Caco-2 (cell line): ENCODE results near the gene ZDHHC14. TPM values are rescaled to one million over a fixed set of nuclear protein-coding genes. Genes with fewer than 3 reads are reported as not detected.

Experiments used
- BruUV-seq: library from RNA; stranded (reverse); fragments of 400-500 nt; replicated peaks from 2 replicates; lab custom pipeline; 2021; lab: Mats Ljungman, UMichigan
- CTCF ChIA-PET: fragments of 300-600 bp; sonication (Branson Sonifier 250); formaldehyde crosslinking; loops from one replicate; lab custom pipeline; 2022; ENCODE audit warnings: antibody characterized with exemption; lab: Charles Lee
- POLR2A ChIA-PET: fragments of 300-600 bp; sonication (Branson Sonifier 250); formaldehyde crosslinking; loops from one replicate; lab custom pipeline; 2022; ENCODE audit warnings: antibody characterized with exemption; lab: Charles Lee
- DNase-seq, 2 experiments: peaks; one replicate each; pipeline versions ENCODE4 v3.0.0 to v3.0.0-alpha.2; 2020 to 2022
- H3K27me3 ChIP-seq: replicated peaks from 2 replicates; pipeline ENCODE4 v1.6.0; 2011; ENCODE audit warnings: low read length; ENCODE audit not compliant: control insufficient read depth, insufficient read depth
- H3K36me3 ChIP-seq: 2 replicates; pipeline ENCODE4 v1.5.1; 2011; ENCODE audit warnings: low read length; ENCODE audit not compliant: control insufficient read depth, insufficient read depth
- H3K4me1 ChIP-seq: fragments of 250-450 bp; sonication (Bioruptor Pico); 2 replicates; pipeline ENCODE4 v1.5.1; 2020; ENCODE audit warnings: mild to moderate bottlenecking
- H3K4me3 ChIP-seq: 2 replicates; pipeline ENCODE4 v1.5.1; 2011; ENCODE audit warnings: low read depth, mild to moderate bottlenecking, control low read depth, low read length
- H3K9me3 ChIP-seq: fragments of 250-450 bp; sonication (Bioruptor Pico); 2 replicates; pipeline ENCODE4 v1.5.1; 2020; ENCODE audit warnings: mild to moderate bottlenecking, moderate library complexity
- H3K27ac Mint-ChIP-seq: one replicate; pipeline ENCODE4 v1.8.0; 2022; ENCODE audit warnings: mixed read lengths; ENCODE audit not compliant: unreplicated experiment
- H3K27me3 Mint-ChIP-seq: one replicate; pipeline ENCODE4 v1.8.0; 2022; ENCODE audit warnings: mixed read lengths; ENCODE audit not compliant: insufficient read depth, unreplicated experiment
- H3K36me3 Mint-ChIP-seq: one replicate; pipeline ENCODE4 v1.8.0; 2022; ENCODE audit warnings: mild to moderate bottlenecking, mixed read lengths; ENCODE audit not compliant: insufficient read depth, unreplicated experiment
- H3K4me1 Mint-ChIP-seq: one replicate; pipeline ENCODE4 v1.8.0; 2022; ENCODE audit warnings: low read depth, mixed read lengths; ENCODE audit not compliant: unreplicated experiment
- H3K4me3 Mint-ChIP-seq: one replicate; pipeline ENCODE4 v1.8.0; 2022; ENCODE audit warnings: mild to moderate bottlenecking, moderate library complexity, mixed read lengths; ENCODE audit not compliant: unreplicated experiment
- H3K9me3 Mint-ChIP-seq: one replicate; pipeline ENCODE4 v1.8.0; 2022; ENCODE audit warnings: mixed read lengths; ENCODE audit not compliant: unreplicated experiment
- intact Hi-C: fragments of 100-400 bp; cut with micrococcal nuclease; formaldehyde crosslinking; loops from one replicate; pipeline ENCODE4 v1.10.0; 2022; ENCODE audit not compliant: unreplicated experiment
- total RNA-seq: library from RNA; stranded (reverse); gene quantifications from 2 replicates; pipeline ENCODE4 v1.2.3, GENCODE V29; 2022
- TF ChIP-seq, protein P1 (sequence below), 2 experiments: fragments of 200-600 bp in 1 of 2; IDR thresholded peaks; 1 replicate in 1 of 2; 2 replicates in 1 of 2; pipeline versions ENCODE4 v1.5.1 to v1.8.0; 2011 to 2022; ENCODE audit warnings: antibody characterized with exemption in 1 of 2, control low read depth in 1 of 2, inconsistent platforms in 1 of 2, low read depth in 1 of 2, low read length in 1 of 2, mild to moderate bottlenecking in 1 of 2, moderate library complexity in 1 of 2; ENCODE audit not compliant: insufficient read depth in 1 of 2, severe bottlenecking in 1 of 2, unreplicated experiment in 1 of 2

Gene ZDHHC14
- total RNA-seq, 1 experiment from 2014 or later: 22.1 TPM

DNA sequence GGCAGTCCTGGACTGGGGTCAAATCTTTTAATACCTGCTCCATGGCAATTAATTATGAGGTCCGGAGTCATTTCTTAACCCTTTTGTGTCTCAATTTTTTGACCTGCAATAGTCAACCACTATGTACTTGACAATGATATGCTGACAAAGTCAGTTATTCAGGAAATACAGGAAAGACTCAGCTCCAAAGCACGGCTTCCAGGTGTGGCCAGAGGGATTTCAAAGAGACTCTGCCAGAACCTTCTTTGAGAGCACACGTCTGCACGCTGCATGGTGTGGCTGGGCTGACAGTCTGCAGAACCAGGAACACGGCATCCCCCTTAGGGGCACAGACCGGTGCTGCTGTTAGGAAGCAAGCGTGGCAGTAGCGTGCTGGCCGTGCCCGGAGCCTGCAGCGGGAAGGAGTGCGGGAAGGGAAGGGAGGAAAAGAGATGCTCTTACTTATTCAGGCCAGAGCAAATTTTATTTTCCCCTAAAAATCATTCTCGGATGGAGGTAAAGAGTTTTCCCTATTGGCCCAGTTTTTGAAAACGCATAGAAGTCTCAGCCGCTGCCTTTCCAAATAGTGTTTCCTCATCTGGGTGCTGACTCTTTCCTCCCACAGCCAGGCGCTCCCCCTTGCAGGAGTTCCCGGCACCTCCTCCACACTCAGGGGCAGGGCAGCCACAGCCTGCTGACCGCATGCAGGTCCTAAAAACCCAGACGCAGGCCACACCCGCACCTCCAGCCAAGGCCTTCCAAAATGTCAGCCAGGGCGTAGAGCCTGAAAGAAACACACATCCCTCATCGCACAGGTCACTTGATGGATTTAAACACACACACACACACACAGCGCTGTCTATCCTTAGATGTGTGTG, 254.6 kb downstream of the ZDHHC14 start:
- no peak for DNase-seq
- Histone ChIP-seq H3K9me3 (no peaks in the 10 kb centered on the region), H3K27me3 (no peaks in the 10 kb centered on the region), H3K4me3 (no peak overlapping the region), H3K4me1 (no peaks in the 10 kb centered on the region), H3K36me3 (no peaks in the 10 kb centered on the region)
- TF ChIP-seq, protein P1, sequence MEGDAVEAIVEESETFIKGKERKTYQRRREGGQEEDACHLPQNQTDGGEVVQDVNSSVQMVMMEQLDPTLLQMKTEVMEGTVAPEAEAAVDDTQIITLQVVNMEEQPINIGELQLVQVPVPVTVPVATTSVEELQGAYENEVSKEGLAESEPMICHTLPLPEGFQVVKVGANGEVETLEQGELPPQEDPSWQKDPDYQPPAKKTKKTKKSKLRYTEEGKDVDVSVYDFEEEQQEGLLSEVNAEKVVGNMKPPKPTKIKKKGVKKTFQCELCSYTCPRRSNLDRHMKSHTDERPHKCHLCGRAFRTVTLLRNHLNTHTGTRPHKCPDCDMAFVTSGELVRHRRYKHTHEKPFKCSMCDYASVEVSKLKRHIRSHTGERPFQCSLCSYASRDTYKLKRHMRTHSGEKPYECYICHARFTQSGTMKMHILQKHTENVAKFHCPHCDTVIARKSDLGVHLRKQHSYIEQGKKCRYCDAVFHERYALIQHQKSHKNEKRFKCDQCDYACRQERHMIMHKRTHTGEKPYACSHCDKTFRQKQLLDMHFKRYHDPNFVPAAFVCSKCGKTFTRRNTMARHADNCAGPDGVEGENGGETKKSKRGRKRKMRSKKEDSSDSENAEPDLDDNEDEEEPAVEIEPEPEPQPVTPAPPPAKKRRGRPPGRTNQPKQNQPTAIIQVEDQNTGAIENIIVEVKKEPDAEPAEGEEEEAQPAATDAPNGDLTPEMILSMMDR (IDR thresholded peaks at IDR 0.05; ENCODE audit: insufficient read depth in 1 of 2, low read depth in 1 of 2, low read length in 1 of 2, severe bottlenecking in 1 of 2, unreplicated experiment in 1 of 2): no peak
- Mint-ChIP-seq H3K4me3 (no peak overlapping the region), H3K27ac (no peak overlapping the region), H3K4me1 (no peaks in the 10 kb centered on the region), H3K27me3 (no peaks in the 10 kb centered on the region), H3K9me3 (no peaks in the 10 kb centered on the region), H3K36me3 (peaks cover 13% of the 10 kb centered on the region)
- no TSS peak for BruUV-seq
- intact Hi-C loops: no loop called here
- ChIA-PET POLR2A (no interaction called here), CTCF (no interaction called here)

GRCh38 chr6:157637516-157637915, 256.5 kb downstream of the ZDHHC14 start:
- H3K4me1 ChIP-seq: no peaks in the 10 kb centered on the region
- Mint-ChIP-seq H3K27ac (no peak overlapping the region), H3K36me3 (peaks cover 13% of the 10 kb centered on the region), H3K9me3 (no peaks in the 10 kb centered on the region), H3K27me3 (no peaks in the 10 kb centered on the region), H3K4me1 (no peaks in the 10 kb centered on the region), H3K4me3 (no peak overlapping the region)
- intact Hi-C loops: no loop called here
- no peaks in the 10 kb centered on the region for H3K27me3 ChIP-seq
- H3K36me3 ChIP-seq: no peaks in the 10 kb centered on the region
- no TSS peak for BruUV-seq
- no peak overlapping the region for H3K4me3 ChIP-seq
- ChIA-PET POLR2A (no interaction called here), CTCF (no interaction called here)
- TF ChIP-seq, protein P1 (IDR thresholded peaks at IDR 0.05; ENCODE audit: insufficient read depth in 1 of 2, low read depth in 1 of 2, low read length in 1 of 2, severe bottlenecking in 1 of 2, unreplicated experiment in 1 of 2): no peak
- no peaks in the 10 kb centered on the region for H3K9me3 ChIP-seq
- DNase-seq: no peak

DNA sequence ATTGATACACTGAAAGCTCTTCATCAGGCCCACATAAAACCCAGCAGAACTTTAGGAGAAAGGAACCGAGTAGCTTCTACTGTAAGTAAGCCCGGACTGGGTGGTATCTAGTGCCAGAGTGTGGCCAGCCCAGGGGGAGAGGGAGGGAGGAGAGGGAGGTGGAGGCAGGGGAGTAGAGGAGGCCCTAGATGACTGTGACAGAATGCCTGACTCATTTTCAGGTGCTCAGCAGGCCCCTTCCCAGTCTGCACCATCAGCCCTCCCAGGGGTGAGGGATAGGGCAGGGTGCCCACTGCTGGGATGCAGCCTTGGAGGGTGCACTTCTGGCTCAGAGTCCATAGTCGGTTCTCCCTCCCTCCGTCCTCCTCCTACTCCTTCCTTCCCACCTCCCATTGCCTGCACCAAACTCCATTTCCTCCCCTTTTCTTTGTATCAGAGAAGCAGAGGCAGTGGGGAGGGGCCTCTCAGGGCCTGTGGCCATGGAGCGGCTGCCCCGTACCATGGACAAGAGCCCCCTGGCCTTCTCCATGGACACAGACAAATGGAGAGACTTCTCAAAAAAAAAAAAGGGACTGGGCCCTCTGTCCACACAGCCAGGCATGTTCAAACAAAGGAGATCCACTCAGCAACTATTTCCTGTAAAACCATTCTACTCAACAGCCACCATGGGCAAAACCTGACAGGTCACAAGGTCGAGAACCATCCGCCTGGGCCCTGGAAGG, 257.1 kb downstream of the ZDHHC14 start:
- DNase-seq: no peak
- Histone ChIP-seq H3K4me1 (no peaks in the 10 kb centered on the region), H3K9me3 (no peaks in the 10 kb centered on the region), H3K36me3 (no peaks in the 10 kb centered on the region), H3K27me3 (no peaks in the 10 kb centered on the region), H3K4me3 (no peak overlapping the region)
- Mint-ChIP-seq H3K4me1 (no peaks in the 10 kb centered on the region), H3K27me3 (no peaks in the 10 kb centered on the region), H3K9me3 (no peaks in the 10 kb centered on the region), H3K4me3 (no peak overlapping the region), H3K27ac (no peak overlapping the region), H3K36me3 (peaks cover 10% of the 10 kb centered on the region)
- intact Hi-C loops: no loop called here
- no TSS peak for BruUV-seq
- TF ChIP-seq, protein P1 (IDR thresholded peaks at IDR 0.05; ENCODE audit: insufficient read depth in 1 of 2, low read depth in 1 of 2, low read length in 1 of 2, severe bottlenecking in 1 of 2, unreplicated experiment in 1 of 2): no peak
- CTCF ChIA-PET: no interaction called here
- POLR2A ChIA-PET: no interaction called here
